DLD1 (cell line): ENCODE measurements around the gene GRIK2.

Experiments
- in situ Hi-C: cut with HindIII; loops from 2 replicates; pipeline ENCODE4 v1.10.0; 2017; ENCODE audit warnings: low sequenced_read_pairs

The GRIK2 gene

DNA sequence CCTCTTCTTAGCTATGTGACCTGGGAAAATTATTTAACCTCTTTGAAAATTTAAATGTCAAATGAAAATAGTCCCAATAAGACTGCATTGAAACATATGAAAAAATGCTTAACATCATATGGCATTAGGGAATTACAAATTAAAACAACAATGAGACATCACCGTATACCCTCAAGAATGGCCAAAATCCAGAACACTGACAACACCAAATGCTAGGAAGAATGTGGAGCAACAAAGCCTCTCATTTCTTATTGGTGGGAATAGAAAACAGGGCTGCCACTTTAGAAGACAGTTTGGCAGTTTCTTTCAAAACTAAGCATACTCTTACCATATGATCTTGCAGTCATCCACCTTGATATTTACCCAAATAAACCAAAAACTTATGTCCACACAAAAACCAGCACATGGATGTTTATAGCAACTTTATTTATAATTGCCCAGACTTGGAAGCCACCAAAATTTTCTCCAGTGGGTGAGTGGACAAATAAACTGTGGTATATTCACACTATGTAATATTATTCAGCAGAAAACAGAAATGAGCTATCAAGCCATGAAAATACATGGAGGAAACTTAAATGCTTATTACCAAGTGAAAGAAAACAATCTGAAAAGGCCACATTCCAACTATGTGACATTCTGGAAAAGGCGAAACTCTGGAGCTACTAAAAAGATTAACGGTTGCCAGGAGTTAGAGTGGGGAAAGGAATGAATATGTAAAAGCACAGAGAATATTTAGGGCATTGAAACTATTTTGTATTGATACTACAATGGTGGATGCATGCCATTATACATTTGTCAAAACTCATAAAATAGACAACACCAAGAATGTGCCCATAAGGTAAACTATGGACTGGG, 459.9 kb downstream of the GRIK2 start:
- in situ Hi-C loops = no loop called here

GRCh38 chr6:101876431-101876830, 482.9 kb downstream of the GRIK2 start:
- in situ Hi-C loops = no loop called here

GRCh38 chr6:101878554-101879276, 485.2 kb downstream of the GRIK2 start:
- in situ Hi-C loops = no loop called here

DNA sequence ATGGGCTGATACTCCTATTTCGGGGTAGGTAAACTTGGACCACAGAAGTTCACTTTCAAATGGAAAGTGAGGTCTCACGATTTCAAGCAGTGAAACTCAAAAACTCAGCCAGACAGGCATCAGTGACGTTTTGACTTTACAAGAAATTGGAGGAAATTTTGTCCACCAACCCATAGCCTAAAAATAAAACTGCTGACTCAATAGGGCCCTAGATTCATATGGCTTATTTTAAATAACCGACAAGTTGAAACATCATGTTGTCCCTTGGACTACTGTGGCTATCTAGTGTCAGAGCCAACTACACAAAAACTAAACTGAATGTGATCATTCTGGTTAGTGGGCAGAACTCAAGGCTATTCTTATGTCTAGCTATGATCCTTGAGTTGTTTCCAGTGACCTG, 486.3 kb downstream of the GRIK2 start:
- in situ Hi-C loops = no loop called here

GRCh38 chr6:101883505-101883904, 490.0 kb downstream of the GRIK2 start:
- in situ Hi-C loops = no loop called here

GRCh38 chr6:101887532-101887931, 494.0 kb downstream of the GRIK2 start:
- in situ Hi-C loops = no loop called here

GRCh38 chr6:101907356-101908217, 514.1 kb downstream of the GRIK2 start:
- in situ Hi-C loops = no loop called here

DNA sequence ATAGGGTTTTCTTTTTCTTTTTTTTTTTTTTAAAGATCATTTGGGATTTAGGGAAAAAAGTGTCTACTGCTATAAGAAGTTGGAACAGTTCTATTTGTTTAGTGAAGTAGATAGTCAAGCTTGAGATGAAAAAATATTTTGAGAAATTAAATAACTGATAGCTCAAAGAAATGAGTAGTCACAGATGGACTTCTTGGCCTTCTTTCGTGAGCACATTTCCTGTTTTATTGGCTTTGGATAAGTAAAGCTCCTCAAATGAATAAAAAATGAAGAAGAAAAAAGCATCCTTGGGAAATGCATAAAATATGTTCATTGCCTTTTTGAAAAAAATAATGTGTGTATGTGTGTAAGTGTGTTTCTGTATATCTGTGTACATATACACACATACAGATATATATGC, 515.9 kb downstream of the GRIK2 start:
- in situ Hi-C loops = no loop called here

GRCh38 chr6:101912311-101912710, 518.8 kb downstream of the GRIK2 start:
- in situ Hi-C loops = no loop called here

DNA sequence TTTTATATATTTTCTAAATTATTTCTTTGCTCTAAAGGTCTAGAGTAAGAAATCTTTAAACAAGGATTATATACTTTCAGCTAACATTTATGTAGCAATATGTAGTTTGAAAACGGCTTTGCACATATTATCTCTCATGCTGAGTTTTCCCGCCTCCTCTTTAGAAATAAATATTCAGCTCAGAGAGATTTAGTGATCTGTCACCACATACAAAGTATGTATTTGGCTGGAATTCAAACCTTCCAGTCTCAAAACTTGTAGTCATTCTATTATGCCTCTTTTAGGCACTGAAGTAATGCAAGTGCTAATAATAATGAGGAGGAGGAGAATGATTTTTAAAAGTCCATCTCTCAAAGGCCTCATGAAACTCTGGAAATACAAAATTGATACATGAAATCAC, 525.0 kb downstream of the GRIK2 start:
- in situ Hi-C loops = no loop called here

DNA sequence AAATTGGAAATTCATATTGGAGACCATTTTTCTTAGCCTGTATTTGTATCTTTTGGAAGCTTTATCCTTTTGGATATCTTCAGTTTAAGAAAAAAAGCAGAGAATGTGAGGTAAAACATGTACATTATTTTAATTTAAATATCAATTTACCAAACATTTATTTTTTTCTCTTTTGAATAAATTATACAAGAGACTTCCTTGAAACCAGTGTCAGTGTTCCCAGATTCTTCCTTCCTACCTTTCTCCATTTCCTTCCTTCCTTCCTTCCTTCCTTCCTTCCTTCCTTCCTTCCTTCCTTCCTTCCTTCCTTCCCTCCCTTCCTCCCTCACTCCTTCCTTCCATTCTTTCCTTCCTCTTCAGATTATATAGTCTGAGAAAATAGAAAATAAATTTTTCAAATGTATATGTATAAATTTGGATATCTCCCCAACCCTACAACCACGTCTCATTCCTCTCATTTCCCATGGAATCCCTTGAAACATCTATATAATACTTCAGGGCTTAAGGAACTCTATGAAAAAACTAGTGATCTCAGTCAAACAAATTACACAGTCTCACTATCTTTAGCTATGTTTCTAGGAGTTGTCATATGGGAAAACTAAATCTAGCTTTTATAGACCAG, 528.4 kb downstream of the GRIK2 start:
- in situ Hi-C loops = no loop called here

- in situ Hi-C loops = no loop called here
Observed at GRCh38 chr6:101926149-101926925, 532.8 kb downstream of the GRIK2 start.

- in situ Hi-C loops = no loop called here
Observed at GRCh38 chr6:101931766-101932165, 538.3 kb downstream of the GRIK2 start.

DNA sequence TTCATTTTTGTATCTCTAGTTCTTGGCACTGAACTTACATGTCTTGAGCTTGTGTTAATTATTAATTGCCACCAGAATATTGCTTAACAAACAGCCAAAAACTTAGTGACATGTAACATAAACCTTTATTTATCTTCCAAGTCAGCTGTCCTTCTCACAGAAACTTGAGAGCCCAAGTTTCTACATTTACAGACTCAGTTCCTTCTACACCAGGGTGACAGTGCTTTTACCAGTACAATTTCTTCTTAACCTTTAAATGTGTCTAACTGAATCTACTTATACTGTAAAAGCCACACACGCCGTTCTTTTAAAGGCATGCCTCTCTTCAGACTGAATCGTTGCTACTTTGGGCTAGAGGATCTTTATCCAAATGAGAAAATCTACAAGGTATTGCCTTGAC, 539.2 kb downstream of the GRIK2 start:
- in situ Hi-C loops = no loop called here

DNA sequence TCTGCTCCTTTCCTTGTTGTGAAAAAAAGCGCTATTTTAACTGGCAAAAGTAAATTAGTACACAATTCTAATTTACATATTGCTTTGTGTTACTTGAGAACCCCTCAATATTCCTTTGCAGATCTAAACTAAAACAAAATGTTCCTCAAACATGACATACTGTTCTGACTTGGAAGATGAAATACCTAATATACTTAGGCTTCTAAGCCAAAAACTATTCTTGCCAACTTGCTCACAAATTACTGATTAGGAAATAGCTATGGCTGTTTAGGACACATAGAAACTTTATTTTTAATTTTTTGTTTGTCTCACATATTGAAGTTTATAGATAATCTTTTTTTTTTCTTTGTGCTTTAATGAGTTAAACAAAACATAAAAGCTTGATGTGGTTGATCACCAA, 542.2 kb downstream of the GRIK2 start:
- in situ Hi-C loops = no loop called here

DNA sequence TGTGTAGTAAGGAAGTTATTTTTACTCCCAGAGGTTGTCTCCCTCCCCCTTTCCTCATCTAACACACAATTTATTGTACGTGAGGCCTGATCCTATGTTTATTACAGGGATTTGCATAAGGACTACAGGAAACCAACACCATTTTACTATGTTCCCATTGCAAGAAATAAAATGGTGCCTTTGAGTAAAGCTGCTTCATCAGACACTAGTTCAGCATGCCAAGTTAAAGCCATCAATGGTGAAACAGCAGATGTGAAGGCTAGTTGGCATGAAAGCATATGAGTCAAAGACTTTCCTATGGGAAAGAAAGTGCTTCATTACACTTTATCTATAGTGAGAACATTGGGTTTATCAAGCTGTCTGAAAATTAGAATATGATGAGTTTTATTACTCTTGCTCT, 543.0 kb downstream of the GRIK2 start:
- in situ Hi-C loops = no loop called here

- in situ Hi-C loops = no loop called here
Observed at GRCh38 chr6:101937108-101937507, 543.6 kb downstream of the GRIK2 start.

- in situ Hi-C loops = no loop called here
Observed at GRCh38 chr6:101940391-101940790, 546.9 kb downstream of the GRIK2 start.

DNA sequence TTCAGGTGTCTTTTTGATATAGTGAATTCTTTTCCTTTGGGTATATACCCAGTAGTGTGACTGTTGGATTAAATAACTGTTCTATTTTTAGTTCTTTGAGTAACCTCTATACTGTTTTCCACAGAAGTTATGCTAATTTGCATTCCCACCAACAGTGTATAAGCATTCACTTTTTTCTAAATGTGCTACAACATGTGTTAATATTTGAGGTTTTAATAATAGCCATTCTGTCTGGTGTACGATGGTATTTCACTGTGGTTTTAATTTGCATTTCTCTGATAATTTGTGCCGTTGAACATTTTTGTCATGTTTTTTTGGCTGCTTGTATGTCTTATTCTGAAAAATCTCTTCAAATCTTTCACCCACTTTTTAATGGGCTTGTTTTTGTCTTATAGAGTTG, 563.5 kb downstream of the GRIK2 start:
- in situ Hi-C loops = no loop called here

DNA sequence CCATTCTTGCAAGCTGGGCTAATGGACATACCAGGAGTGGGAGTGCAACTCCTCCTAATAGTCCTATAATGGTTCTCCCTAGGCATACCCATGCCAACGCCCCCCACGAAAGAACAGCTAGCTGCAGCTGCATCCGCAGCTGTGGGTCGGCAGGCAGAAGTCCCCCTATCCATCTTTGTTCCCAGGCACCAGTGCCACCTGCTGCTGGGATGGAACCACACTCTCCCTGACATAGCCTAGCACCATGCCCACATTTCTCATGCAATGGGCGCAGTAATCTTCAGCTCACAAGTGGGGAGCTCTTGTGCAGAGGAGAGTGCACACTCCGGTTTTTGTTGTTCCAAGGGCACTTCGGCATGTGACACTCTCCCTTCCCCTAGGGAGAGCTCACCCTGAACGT, 567.8 kb downstream of the GRIK2 start:
- in situ Hi-C loops = no loop called here
